Colonic mucosa (tissue), 4 donors: ENCODE measurements around the gene DKK3. TPM values are rescaled to one million over a fixed set of nuclear protein-coding genes. Genes with fewer than 3 reads are reported as not detected.

Experiments used
- DNase-seq: peaks from one replicate; pipeline ENCODE4 v3.0.0-alpha.2; 2020
- H3K27ac ChIP-seq: fragments of 200-600 bp; one replicate; pipeline ENCODE4 v1.8.0; 2021
- H3K27me3 ChIP-seq: fragments of 200-600 bp; one replicate; pipeline ENCODE4 v1.8.0; 2021
- H3K36me3 ChIP-seq: fragments of 200-600 bp; one replicate; pipeline ENCODE4 v1.8.0; 2021
- H3K4me1 ChIP-seq: fragments of 200-600 bp; one replicate; pipeline ENCODE4 v1.8.0; 2021; ENCODE audit warnings: mild to moderate bottlenecking
- H3K4me3 ChIP-seq: fragments of 200-600 bp; one replicate; pipeline ENCODE4 v1.8.0; 2021
- H3K9ac ChIP-seq, 2 donors: one replicate each; pipeline ENCODE4 v1.7.0; 2013; ENCODE audit warnings: control low read depth in 2 of 2, low read depth in 2 of 2, low read length in 2 of 2
- H3K9me3 ChIP-seq: fragments of 200-600 bp; one replicate; pipeline ENCODE4 v1.8.0; 2021
- intact Hi-C: fragments of 100-400 bp; cut with DNase I; formaldehyde crosslinking; loops from one replicate; pipeline ENCODE4 v1.14.1; 2022
- total RNA-seq, 2 donors: library from RNA; stranded (reverse); fragmentation: NEBNext Ultra II Directional in 1 of 2; extraction: Animal tissue kit (Norgen Biotek cat#: 25700) in 1 of 2; gene quantifications; one replicate each; pipeline ENCODE4 v1.2.1, GENCODE V29; 2021
- TF ChIP-seq, protein P1 (sequence below): fragments of 200-600 bp; IDR thresholded peaks from one replicate; pipeline ENCODE4 v1.8.0; 2022; ENCODE audit warnings: antibody characterized with exemption, mild to moderate bottlenecking
- donor health status: healthy.
- donor health status: DM: no; HTN: no; CAD: no.
- donor health status: DM: no; HTN: no; CAD: no.

Gene DKK3
- total RNA-seq, 2 donors from 2014 or later = 7.4 to 19.6 TPM

DNA sequence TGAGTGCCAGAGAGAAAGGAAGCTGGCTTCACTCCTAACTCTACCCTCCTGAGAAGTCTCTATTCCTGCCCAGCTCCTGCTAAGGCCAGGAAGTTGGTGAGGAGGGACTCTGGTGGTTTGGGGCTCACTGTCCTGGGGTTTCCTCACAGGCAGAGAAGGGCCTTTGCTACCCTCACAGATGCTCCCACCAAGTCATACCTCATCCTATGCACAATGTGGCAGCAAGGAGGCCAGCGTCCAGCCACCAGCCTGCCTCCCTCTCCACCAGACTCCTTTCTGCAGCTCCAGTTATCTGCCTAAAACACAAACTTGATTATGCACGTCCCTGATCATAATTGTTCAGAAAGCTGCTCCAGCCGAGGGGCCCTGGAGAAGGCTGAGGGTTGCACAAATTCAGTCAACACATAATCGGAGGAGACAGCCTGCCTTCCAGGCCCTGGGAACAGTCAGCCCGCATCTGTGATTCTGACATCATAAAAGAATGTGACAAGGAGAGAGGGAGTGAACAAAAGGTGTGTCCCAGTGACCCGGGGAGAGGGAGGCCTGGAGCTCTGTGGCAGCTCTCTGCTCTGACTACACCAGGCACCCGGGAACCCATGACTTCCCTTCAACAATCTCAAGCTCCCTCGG is 28.8 kb downstream of the DKK3 start:
- Histone ChIP-seq H3K27me3 (no peaks in the 10 kb centered on the region), H3K27ac (peak overlapping the region; percentile 11), H3K36me3 (no peaks in the 10 kb centered on the region), H3K9ac (no peak overlapping the region), H3K9me3 (no peaks in the 10 kb centered on the region), H3K4me3 (no peak overlapping the region), H3K4me1 (peaks cover 4% of the 10 kb centered on the region)
- TF ChIP-seq, protein P1, sequence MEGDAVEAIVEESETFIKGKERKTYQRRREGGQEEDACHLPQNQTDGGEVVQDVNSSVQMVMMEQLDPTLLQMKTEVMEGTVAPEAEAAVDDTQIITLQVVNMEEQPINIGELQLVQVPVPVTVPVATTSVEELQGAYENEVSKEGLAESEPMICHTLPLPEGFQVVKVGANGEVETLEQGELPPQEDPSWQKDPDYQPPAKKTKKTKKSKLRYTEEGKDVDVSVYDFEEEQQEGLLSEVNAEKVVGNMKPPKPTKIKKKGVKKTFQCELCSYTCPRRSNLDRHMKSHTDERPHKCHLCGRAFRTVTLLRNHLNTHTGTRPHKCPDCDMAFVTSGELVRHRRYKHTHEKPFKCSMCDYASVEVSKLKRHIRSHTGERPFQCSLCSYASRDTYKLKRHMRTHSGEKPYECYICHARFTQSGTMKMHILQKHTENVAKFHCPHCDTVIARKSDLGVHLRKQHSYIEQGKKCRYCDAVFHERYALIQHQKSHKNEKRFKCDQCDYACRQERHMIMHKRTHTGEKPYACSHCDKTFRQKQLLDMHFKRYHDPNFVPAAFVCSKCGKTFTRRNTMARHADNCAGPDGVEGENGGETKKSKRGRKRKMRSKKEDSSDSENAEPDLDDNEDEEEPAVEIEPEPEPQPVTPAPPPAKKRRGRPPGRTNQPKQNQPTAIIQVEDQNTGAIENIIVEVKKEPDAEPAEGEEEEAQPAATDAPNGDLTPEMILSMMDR = no peak
- intact Hi-C loops = no loop called here
- no peak for DNase-seq

DNA sequence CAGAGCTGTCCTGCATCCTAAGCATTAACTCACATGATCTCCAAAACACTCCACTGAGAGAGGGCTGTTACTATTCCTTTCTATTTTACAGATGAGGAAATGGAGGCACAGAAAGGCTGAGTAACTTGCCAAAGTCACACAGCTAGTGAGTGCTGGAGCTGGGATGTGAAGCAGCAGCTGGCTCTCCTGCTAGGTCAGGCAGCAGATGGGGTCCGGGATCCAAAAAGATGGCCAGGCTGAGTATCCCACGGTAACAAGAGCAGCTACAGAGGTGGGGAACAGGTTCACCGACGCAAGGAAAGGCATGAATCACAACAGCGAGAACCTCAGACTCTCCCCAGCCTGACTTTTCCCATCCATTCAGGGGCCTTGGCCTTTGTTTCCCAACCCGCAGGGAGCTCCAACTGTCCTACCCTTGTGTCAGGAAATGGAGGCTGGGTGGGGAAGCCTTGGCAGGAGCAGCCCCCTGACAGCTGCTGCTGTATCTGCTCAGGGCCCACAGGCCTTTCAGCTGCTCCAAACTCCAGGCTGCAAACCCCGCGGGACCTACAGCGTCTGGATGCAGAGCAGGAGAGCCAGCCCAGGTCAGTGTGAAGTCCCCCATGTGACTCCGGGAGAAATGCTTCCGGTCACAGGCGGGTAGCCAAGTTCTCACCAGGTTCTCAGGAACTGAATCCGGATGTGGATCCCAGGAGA is 29.5 kb downstream of the DKK3 start:
- Histone ChIP-seq H3K4me3 (no peak overlapping the region), H3K9me3 (no peaks in the 10 kb centered on the region), H3K4me1 (peaks cover 4% of the 10 kb centered on the region), H3K36me3 (no peaks in the 10 kb centered on the region), H3K27me3 (no peaks in the 10 kb centered on the region), H3K27ac (peak overlapping the region; percentile 11), H3K9ac (peak overlapping the region in 1 of 2 donors; percentile 29)
- intact Hi-C loops = no loop called here
- TF ChIP-seq, protein P1 = no peak
- peak; percentile 36 for DNase-seq

DNA sequence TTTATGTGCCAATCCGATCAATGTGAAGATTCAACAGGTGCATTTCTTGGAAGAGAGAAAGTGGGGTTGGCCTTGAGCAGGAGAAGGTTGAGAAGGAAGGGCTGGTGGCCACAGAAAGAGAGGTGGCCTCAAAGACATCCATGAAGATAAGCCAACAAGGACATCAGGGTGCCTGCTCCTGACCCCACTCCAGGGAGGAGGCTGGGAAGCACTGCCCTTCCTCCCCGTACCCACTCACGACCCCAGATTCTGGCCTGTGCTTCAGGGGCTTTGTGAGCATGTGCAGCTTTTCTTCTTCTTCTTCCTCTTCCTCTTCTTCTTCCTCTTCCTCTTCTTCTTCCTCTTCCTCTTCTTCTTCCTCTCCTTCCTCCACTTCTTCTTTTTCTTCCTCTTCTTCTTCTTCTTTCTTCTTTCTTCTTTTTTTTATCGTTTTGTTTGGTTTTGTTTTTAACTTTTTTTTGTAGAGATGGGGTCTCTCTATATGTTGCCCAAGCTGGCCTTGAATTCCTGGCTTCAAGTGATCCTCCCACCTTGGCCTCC is 30.3 kb downstream of the DKK3 start:
- TF ChIP-seq, protein P1 = no peak
- Histone ChIP-seq H3K9me3 (no peaks in the 10 kb centered on the region), H3K4me3 (no peak overlapping the region), H3K36me3 (no peaks in the 10 kb centered on the region), H3K27ac (peak overlapping the region; percentile 11), H3K4me1 (peaks cover 6% of the 10 kb centered on the region), H3K27me3 (no peaks in the 10 kb centered on the region), H3K9ac (no peak overlapping the region)
- no peak for DNase-seq
- intact Hi-C loops = no loop called here

DNA sequence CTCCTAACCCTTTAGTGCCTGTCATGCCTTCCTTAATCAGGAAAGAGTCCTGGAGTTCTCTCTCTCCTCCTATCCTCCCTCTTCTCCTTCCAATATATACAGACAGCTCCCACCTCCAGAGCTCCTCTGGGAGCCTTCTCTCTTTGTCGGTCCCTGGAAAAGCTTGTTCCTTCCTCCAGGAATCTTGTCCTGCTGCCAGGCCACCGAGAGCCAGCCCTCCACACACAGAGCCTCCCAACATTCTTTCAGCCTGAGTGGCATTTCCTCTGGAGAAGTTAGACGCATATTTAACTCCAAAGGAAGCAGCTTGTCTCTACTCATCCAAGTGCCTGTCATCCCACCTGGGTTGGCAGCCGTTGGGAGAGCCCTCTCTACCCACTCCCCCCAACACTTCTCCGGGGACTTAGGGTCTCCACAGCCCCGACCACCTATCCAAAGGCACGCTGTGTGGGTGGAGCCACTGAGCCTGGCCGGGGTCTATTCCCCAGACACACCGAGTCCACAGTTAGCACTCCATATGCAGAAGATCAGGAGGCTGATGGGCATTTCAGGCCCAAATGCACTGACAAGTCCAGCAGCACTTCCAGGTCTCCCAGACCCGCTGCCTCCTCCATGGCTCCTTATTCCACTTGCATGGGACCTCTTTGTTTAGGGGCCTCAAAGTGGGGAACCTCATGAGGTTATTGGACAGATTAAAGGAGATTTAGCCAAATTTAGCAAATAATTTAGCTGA is 31.1 kb downstream of the DKK3 start:
- Histone ChIP-seq H3K4me1 (peaks cover 8% of the 10 kb centered on the region), H3K36me3 (no peaks in the 10 kb centered on the region), H3K9me3 (no peaks in the 10 kb centered on the region), H3K4me3 (no peak overlapping the region), H3K27me3 (no peaks in the 10 kb centered on the region), H3K9ac (no peak overlapping the region), H3K27ac (no peak overlapping the region)
- intact Hi-C loops = no loop called here
- DNase-seq = no peak
- TF ChIP-seq, protein P1 = no peak

DNA sequence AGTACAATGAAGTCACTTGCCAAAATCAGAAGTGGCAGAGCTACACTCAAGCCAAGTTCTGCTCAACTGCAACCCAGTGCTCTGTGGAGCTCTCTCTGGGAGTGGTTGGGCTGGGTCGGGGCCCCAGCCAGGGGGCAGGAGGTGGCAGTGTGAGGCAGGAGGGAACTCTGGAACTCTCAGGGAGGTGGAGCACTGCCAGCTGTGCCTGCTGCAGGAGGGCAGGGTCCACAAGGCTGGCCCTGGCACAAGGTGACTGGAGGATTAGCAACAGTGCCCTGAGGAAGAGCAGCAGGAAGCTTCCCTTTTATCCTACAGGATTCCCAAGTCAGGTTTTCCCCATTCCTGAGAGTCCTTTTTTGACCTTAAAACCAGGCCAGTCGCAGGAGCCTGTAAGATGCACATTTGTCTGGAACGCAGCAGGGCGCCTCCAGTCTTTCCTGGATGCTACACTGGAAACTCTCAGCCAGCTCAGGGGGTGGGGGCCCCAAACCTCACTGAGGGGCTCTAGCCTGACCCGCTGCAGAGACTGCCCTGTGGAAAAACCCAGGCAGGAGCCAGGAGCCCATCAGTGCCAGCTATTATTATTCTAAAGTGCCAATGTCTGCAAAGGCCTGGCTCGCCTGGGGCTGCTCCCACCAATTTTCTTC is 31.8 kb downstream of the DKK3 start:
- TF ChIP-seq, protein P1 = no peak
- H3K27me3 ChIP-seq = no peaks in the 10 kb centered on the region
- H3K36me3 ChIP-seq = no peaks in the 10 kb centered on the region
- no peak overlapping the region for H3K9ac ChIP-seq
- H3K4me3 ChIP-seq = no peak overlapping the region
- intact Hi-C loops = no loop called here
- H3K27ac ChIP-seq = no peak overlapping the region
- no peaks in the 10 kb centered on the region for H3K9me3 ChIP-seq
- peaks cover 8% of the 10 kb centered on the region for H3K4me1 ChIP-seq
- DNase-seq = peak; percentile 33
